ENCODE results near the gene ATAD3A. TPM values are rescaled to one million over a fixed set of nuclear protein-coding genes. Genes with fewer than 3 reads are reported as not detected.

ATAD3A gene
- total and polyA plus RNA-seq, 7 donors, result 8.6 to 40.4 (median 12.8) TPM

DNA sequence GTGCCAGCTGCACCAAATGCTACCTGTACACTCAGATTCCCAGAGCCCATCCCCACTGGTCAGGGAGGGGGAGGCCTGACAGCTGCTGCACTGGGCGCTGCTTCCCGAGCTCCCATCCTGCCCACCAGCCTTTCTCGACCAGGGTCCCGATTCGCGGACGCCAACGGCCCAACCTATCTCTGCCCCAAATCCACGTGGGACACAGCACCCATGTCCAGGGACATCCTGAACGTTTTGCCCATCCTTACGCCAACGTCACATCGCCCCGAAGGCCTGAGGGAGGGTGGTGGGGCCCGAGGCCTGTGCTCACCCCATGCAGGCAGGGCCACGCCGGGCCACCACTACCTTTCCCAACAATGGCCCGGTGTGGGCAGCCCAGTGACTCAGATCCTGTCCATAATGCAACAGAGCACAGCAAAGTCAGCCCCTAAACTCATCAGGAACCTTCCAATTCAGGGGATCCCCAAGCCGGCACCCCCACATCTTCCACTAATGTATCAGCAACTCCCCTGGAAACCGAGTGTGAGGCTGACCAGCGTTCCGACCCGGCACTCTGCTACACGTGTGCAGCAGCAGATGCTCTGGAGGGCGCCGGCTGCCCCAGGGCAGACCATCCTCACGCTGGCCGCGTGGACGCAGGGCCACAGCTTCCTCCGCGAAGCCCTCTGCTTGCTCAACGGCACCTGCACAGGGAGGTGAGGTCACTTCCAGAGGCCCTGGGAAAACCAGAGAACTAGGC is 39.7 kb downstream of the ATAD3A start:
- peak in 1 of 4 donors; percentile 3 for TF ChIP-seq POLR2AphosphoS5 (IDR thresholded peaks at IDR 0.05)
- TF ChIP-seq, protein P1, sequence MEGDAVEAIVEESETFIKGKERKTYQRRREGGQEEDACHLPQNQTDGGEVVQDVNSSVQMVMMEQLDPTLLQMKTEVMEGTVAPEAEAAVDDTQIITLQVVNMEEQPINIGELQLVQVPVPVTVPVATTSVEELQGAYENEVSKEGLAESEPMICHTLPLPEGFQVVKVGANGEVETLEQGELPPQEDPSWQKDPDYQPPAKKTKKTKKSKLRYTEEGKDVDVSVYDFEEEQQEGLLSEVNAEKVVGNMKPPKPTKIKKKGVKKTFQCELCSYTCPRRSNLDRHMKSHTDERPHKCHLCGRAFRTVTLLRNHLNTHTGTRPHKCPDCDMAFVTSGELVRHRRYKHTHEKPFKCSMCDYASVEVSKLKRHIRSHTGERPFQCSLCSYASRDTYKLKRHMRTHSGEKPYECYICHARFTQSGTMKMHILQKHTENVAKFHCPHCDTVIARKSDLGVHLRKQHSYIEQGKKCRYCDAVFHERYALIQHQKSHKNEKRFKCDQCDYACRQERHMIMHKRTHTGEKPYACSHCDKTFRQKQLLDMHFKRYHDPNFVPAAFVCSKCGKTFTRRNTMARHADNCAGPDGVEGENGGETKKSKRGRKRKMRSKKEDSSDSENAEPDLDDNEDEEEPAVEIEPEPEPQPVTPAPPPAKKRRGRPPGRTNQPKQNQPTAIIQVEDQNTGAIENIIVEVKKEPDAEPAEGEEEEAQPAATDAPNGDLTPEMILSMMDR (IDR thresholded peaks at IDR 0.05), result no peak
- no peak for TF ChIP-seq POLR2A (IDR thresholded peaks at IDR 0.05)
- Histone ChIP-seq H3K4me3 (no peak overlapping the region), H3K27me3 (no peaks in the 10 kb centered on the region), H3K27ac (no peak overlapping the region), H3K9me3 (no peaks in the 10 kb centered on the region), H3K36me3 (peaks cover 0 to 8% (median 0%) of the 10 kb centered on the region in 4 donors), H3K4me1 (peaks cover 0 to 16% (median 3%) of the 10 kb centered on the region in 4 donors)
- intact Hi-C loops (cut with DNase I), result no loop called here
- no peak for DNase-seq
- 92 to 93% methylated on average over 33 of the region's 33 CpGs for WGBS, 2 donors

DNA sequence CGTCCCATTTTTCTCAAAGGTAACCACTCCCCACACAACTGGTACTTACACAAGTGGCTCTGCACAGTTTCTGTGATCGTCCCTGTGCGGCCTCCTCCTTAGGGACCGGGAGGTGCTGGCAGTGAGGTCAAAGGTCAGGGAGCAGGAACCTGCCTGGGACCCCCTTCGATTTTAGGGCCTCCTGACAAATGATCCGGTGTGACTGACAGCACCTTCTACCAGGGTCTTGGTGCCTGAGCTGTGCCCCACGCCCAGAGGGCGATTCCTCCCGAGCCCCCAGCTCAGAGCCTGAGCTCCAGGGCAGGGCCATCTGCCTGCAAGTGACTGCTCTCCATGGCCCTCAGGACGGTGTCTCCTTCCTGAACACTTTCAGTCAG is 40.3 kb downstream of the ATAD3A start:
- H3K4me1 ChIP-seq, result peaks cover 0 to 16% (median 3%) of the 10 kb centered on the region in 4 donors
- peaks cover 0 to 3% (median 0%) of the 10 kb centered on the region in 4 donors for H3K36me3 ChIP-seq
- no peak for DNase-seq
- H3K4me3 ChIP-seq, result no peak overlapping the region
- TF ChIP-seq, protein P1 (IDR thresholded peaks at IDR 0.05), result no peak
- TF ChIP-seq POLR2A (IDR thresholded peaks at IDR 0.05), result no peak
- no peak for TF ChIP-seq POLR2AphosphoS5 (IDR thresholded peaks at IDR 0.05)
- TF ChIP-seq EP300 (IDR thresholded peaks at IDR 0.05), result no peak
- WGBS, 2 donors, result 82 to 89% methylated on average over 10 of the region's 10 CpGs
- no peaks in the 10 kb centered on the region for H3K9me3 ChIP-seq
- no peak overlapping the region for H3K27ac ChIP-seq
- intact Hi-C loops (cut with DNase I), result no loop called here
- no peaks in the 10 kb centered on the region for H3K27me3 ChIP-seq

DNA sequence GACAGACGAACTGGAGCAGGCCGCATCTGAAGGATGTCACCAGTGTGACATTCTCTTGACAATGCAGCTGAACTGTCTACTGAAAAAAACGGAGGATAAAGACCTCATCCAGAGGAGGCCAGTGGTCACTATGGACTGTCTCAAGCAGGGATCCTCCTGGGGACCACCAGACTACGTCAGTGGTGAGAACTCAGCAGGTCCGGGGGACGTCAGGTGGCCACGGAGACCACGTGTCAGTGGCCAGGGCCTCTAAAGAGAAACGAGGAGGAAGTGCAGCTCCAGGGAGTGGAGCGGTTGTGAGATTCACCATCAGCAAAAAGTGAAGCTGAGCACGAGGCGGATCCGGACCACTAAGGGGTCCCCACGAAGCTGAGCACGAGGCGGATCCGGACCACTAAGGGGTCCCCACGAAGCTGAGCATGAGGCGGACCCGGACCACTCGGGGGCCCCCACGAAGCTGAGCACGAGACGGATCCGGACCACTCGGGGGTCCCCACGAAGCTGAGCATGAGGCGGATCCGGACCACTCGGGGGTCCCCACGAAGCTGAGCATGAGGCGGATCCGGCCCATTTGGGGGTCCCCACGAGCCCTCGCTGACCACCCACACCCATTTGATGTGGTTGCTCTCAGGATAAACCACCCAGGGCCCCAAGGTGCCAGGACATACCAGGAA is 42.0 kb downstream of the ATAD3A start:
- H3K4me1 ChIP-seq, result peaks cover 0 to 16% (median 3%) of the 10 kb centered on the region in 4 donors
- H3K27ac ChIP-seq, result no peak overlapping the region
- 90 to 91% methylated on average over 35 of the region's 35 CpGs for WGBS, 2 donors
- no peak overlapping the region for H3K4me3 ChIP-seq
- intact Hi-C loops (cut with DNase I), result no loop called here
- DNase-seq, result no peak
- TF ChIP-seq POLR2AphosphoS5 (IDR thresholded peaks at IDR 0.05) (no peak), POLR2A (IDR thresholded peaks at IDR 0.05) (no peak), EP300 (IDR thresholded peaks at IDR 0.05) (no peak)
- TF ChIP-seq, protein P1 (IDR thresholded peaks at IDR 0.05), result no peak
- H3K36me3 ChIP-seq, result no peaks in the 10 kb centered on the region
- no peaks in the 10 kb centered on the region for H3K9me3 ChIP-seq
- no peaks in the 10 kb centered on the region for H3K27me3 ChIP-seq

DNA sequence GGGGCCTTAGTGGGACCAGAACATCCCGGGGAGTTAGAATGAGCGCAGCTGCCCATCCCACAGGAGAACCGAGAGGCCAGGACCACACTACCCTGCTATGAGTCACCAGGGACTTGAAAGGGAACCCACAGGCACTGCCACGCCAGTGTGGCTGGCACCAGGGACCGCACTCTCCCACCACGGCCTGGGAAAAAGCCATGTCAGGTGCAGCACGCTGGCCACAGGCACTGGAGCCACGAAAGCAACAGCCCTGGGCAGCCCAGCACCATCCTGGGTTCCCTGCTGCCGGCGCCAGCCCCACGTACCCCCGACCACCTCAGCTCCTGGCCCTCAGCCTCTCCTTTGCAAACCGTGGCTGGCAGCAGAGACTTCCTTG is 42.6 kb downstream of the ATAD3A start:
- Histone ChIP-seq H3K9me3 (no peaks in the 10 kb centered on the region), H3K27ac (peak overlapping the region in 1 of 4 donors; percentile 27), H3K4me3 (no peak overlapping the region), H3K36me3 (no peaks in the 10 kb centered on the region), H3K4me1 (peaks cover 0 to 16% (median 3%) of the 10 kb centered on the region in 4 donors), H3K27me3 (no peaks in the 10 kb centered on the region)
- intact Hi-C loops (cut with DNase I), result no loop called here
- no peak for DNase-seq
- TF ChIP-seq EP300 (IDR thresholded peaks at IDR 0.05) (no peak), POLR2AphosphoS5 (IDR thresholded peaks at IDR 0.05) (no peak), POLR2A (IDR thresholded peaks at IDR 0.05) (no peak)
- TF ChIP-seq, protein P1 (IDR thresholded peaks at IDR 0.05), result no peak
- WGBS, 2 donors, result 82 to 88% methylated on average over 13 of the region's 13 CpGs
